HCT116 (cell line): ENCODE measurements around the gene NGEF. TPM values are rescaled to one million over a fixed set of nuclear protein-coding genes. Genes with fewer than 3 reads are reported as not detected.

Experiments used
- ATAC-seq: fragments of 200-7000 bp; cut with Tn5 transposase; 2 replicates; pipeline ENCODE4 v1.9.1; 2020; ENCODE audit warnings: mild to moderate bottlenecking, moderate library complexity
- BruUV-seq: library from RNA; stranded (reverse); fragments of 400-500 nt; replicated peaks from 2 replicates; lab custom pipeline; 2021; lab: Mats Ljungman, UMichigan
- CTCF ChIA-PET: fragments of 300-600 bp; sonication (Branson Sonifier 250); formaldehyde crosslinking; loops from one replicate; lab custom pipeline; 2021; ENCODE audit warnings: antibody characterized with exemption; lab: Charles Lee
- POLR2A ChIA-PET: fragments of 300-600, 350-600 bp; sonication (Branson Sonifier 250); formaldehyde crosslinking; loops from one replicate; lab custom pipeline; 2021; ENCODE audit warnings: antibody characterized with exemption; lab: Charles Lee
- RAD21 ChIA-PET, 2 experiments: fragments of 300-600 bp; sonication (Branson Sonifier 250); formaldehyde crosslinking; loops; one replicate each; lab custom pipeline; 2023; ENCODE audit warnings: low total read pairs in 2 of 2; ENCODE audit not compliant: uncharacterized antibody in 2 of 2, unreplicated experiment in 2 of 2, low non-redundant PET in 1 of 2; lab: Charles Lee
- DNase-seq: peaks from one replicate; pipeline ENCODE4 v3.0.0-alpha.2; 2010; ENCODE audit warnings: low read depth, low spot score
- H2AFZ ChIP-seq: fragments of 200-600 bp; shearing (Covaris generic), sonication (generic); 2 replicates; pipeline ENCODE4 v1.6.1; 2017; ENCODE audit warnings: low read depth, mixed run types, mixed read lengths, antibody characterized with exemption, low read length; ENCODE audit not compliant: poor library complexity, severe bottlenecking
- H3K27ac ChIP-seq: 2 replicates; pipeline ENCODE4 v1.5.1; 2012; ENCODE audit warnings: low read depth, low read length
- H3K27me3 ChIP-seq: fragments of 200-600 bp; sonication (generic); 2 replicates; pipeline ENCODE4 v1.6.1; 2016; ENCODE audit warnings: mixed run types, low read length, mixed read lengths; ENCODE audit not compliant: insufficient read depth
- H3K36me3 ChIP-seq, 2 experiments: fragments of 200-500 bp in 1 of 2; fragments of 200-600 bp in 1 of 2; sonication (Bioruptor generic) in 1 of 2; sonication (generic) in 1 of 2; 2 replicates each; pipeline versions ENCODE4 v1.5.1 to v1.6.1; 2014 to 2016; ENCODE audit warnings: low read length in 2 of 2, inconsistent platforms in 1 of 2, mixed read lengths in 1 of 2, mixed run types in 1 of 2; ENCODE audit not compliant: insufficient read depth in 2 of 2, control insufficient read depth in 1 of 2
- H3K4me1 ChIP-seq, 2 experiments: fragments of 200-600 bp in 1 of 2; sonication (generic) in 1 of 2; 2 replicates each; pipeline versions ENCODE4 v1.5.1 to v1.6.1; 2012 to 2017; ENCODE audit warnings: low read length in 2 of 2, inconsistent platforms in 1 of 2, mild to moderate bottlenecking in 1 of 2, mixed read lengths in 1 of 2, mixed run types in 1 of 2, moderate library complexity in 1 of 2; ENCODE audit not compliant: insufficient read depth in 2 of 2, control insufficient read depth in 1 of 2
- H3K4me2 ChIP-seq: fragments of 200-600 bp; sonication (generic); 2 replicates; pipeline ENCODE4 v1.6.1; 2017; ENCODE audit warnings: mixed run types, low read length, mixed read lengths
- H3K4me3 ChIP-seq, 2 experiments: fragments of 200-600 bp in 1 of 2; sonication (generic) in 1 of 2; replicated peaks in 1 of 2; 2 replicates each; pipeline ENCODE4 v1.5.1; 2011 to 2016; ENCODE audit warnings: low read length in 2 of 2, control low read depth in 1 of 2, low read depth in 1 of 2, mild to moderate bottlenecking in 1 of 2, mixed read lengths in 1 of 2, mixed run types in 1 of 2
- H3K79me2 ChIP-seq: fragments of 200-600 bp; sonication (generic); 2 replicates; pipeline ENCODE4 v1.6.1; 2017; ENCODE audit warnings: mild to moderate bottlenecking, mixed run types, low read length, moderate library complexity, mixed read lengths; ENCODE audit not compliant: insufficient read depth
- H3K9ac ChIP-seq: fragments of 200-600 bp; sonication (generic); 2 replicates; pipeline ENCODE4 v1.6.1; 2016; ENCODE audit warnings: low read length, mixed read lengths
- H3K9me2 ChIP-seq: fragments of 200-600 bp; sonication (generic), shearing (Covaris generic); 2 replicates; pipeline ENCODE4 v1.6.1; 2017; ENCODE audit warnings: mixed run types, mild to moderate bottlenecking, moderate library complexity; ENCODE audit not compliant: insufficient read depth
- H3K9me3 ChIP-seq, 2 experiments: fragments of 200-500 bp in 1 of 2; fragments of 200-600 bp in 1 of 2; sonication (Bioruptor generic) in 1 of 2; sonication (generic) in 1 of 2; 2 replicates each; pipeline ENCODE4 v1.6.1; 2014 to 2017; ENCODE audit warnings: low read length in 2 of 2, mixed read lengths in 2 of 2, inconsistent platforms in 1 of 2, low read depth in 1 of 2, mild to moderate bottlenecking in 1 of 2, mixed run types in 1 of 2, moderate library complexity in 1 of 2; ENCODE audit not compliant: control insufficient read depth in 1 of 2, insufficient read depth in 1 of 2
- H4K20me1 ChIP-seq: fragments of 200-600 bp; sonication (generic), shearing (Covaris generic); 2 replicates; pipeline ENCODE4 v1.6.1; 2017; ENCODE audit warnings: mixed run types, mild to moderate bottlenecking, moderate library complexity; ENCODE audit not compliant: insufficient read depth
- ATF3 ChIP-seq: IDR thresholded peaks from 2 replicates; pipeline ENCODE4 v1.6.1; 2012
- CBX3 ChIP-seq: IDR thresholded peaks from 2 replicates; pipeline ENCODE4 v1.6.1; 2012; ENCODE audit warnings: low read depth
- CEBPB ChIP-seq: IDR thresholded peaks from 2 replicates; pipeline ENCODE4 v1.6.1; 2012; ENCODE audit warnings: low read depth
- CTCF ChIP-seq, 3 experiments: fragments of 200-600 bp in 1 of 3; sonication (generic) in 1 of 3; IDR thresholded peaks in 2 of 3; conservative IDR thresholded peaks in 1 of 3; 2 replicates each; pipeline ENCODE4 v1.5.1; 2012 to 2017; ENCODE audit warnings: low read depth in 2 of 3, low read length in 2 of 3, antibody characterized with exemption in 1 of 3, borderline replicate concordance in 1 of 3, control low read depth in 1 of 3, mild to moderate bottlenecking in 1 of 3, mixed read lengths in 1 of 3, mixed run types in 1 of 3, moderate library complexity in 1 of 3; ENCODE audit not compliant: insufficient read depth in 1 of 3
- EGR1 ChIP-seq: IDR thresholded peaks from 2 replicates; pipeline ENCODE4 v1.6.1; 2012; ENCODE audit warnings: low read depth
- EZH2 ChIP-seq: fragments of 200-600 bp; sonication (generic); IDR thresholded peaks from 2 replicates; pipeline ENCODE4 v1.6.1; 2017; ENCODE audit warnings: antibody characterized with exemption, mixed run types
- EZH2phosphoT487 ChIP-seq: fragments of 200-600 bp; IDR thresholded peaks from 2 replicates; pipeline ENCODE4 v1.6.1; 2018; ENCODE audit warnings: antibody characterized with exemption, borderline replicate concordance
- JUND ChIP-seq: IDR thresholded peaks from 2 replicates; pipeline ENCODE4 v1.6.1; 2012
- POLR2A ChIP-seq: IDR thresholded peaks from 2 replicates; pipeline ENCODE4 v1.7.0; 2011; ENCODE audit warnings: borderline replicate concordance; ENCODE audit not compliant: insufficient read depth, insufficient read length; ENCODE audit errors: extremely low read depth
- RAD21 ChIP-seq: IDR thresholded peaks from 2 replicates; pipeline ENCODE4 v1.6.1; 2012; ENCODE audit warnings: low read depth, mild to moderate bottlenecking
- REST ChIP-seq: IDR thresholded peaks from 2 replicates; pipeline ENCODE4 v1.6.1; 2012; ENCODE audit warnings: low read depth
- SIN3A ChIP-seq: IDR thresholded peaks from 2 replicates; pipeline ENCODE4 v1.6.1; 2012; ENCODE audit warnings: low read depth
- SP1 ChIP-seq: IDR thresholded peaks from 2 replicates; pipeline ENCODE4 v1.6.1; 2012; ENCODE audit warnings: low read depth
- intact Hi-C: fragments of 100-400 bp; cut with micrococcal nuclease; formaldehyde crosslinking; loops from 2 replicates; pipeline ENCODE4 v1.10.0; 2022
- total RNA-seq: library from RNA; stranded (reverse); gene quantifications from one replicate; pipeline ENCODE4 v1.2.1, GENCODE V29; 2021; ENCODE audit not compliant: unreplicated experiment

The NGEF gene
- total RNA-seq, 1 experiment from 2014 or later, result 12.6 TPM

- peak overlapping the region; percentile 5; the same call in 1 of the 2 replicates for H3K9ac ChIP-seq
- H3K4me1 ChIP-seq, result peaks cover 36 to 49% of the 10 kb centered on the region in 2 experiments
- H2AFZ ChIP-seq, result no peak overlapping the region
- BruUV-seq, result no TSS peak
- no peaks in the 10 kb centered on the region; the same call in 1 of the 2 replicates for H3K27me3 ChIP-seq
- H3K79me2 ChIP-seq, result no peaks in the 10 kb centered on the region
- H3K36me3 ChIP-seq, result no peaks in the 10 kb centered on the region
- peak overlapping the region; percentile 70 for H3K4me2 ChIP-seq
- TF ChIP-seq REST (no peak), EZH2phosphoT487 (no peak)
- CTCF ChIA-PET, result no interaction called here
- intact Hi-C loops, result loop anchor here (1.0 to 5.0 kb wide), 3 partner anchors 47 to 270 kb away; partner anchors contain the start of gene ATG16L1
- ATAC-seq (no peak), DNase-seq (no peak)
- no peaks in the 10 kb centered on the region for H4K20me1 ChIP-seq
- no peaks in the 10 kb centered on the region for H3K9me2 ChIP-seq
- POLR2A ChIA-PET, result interaction anchor here (1.1 kb wide), 1 partner anchor 48 kb away, joined by 3 read pairs; no protein-coding TSS in a partner anchor
- no peak overlapping the region for H3K27ac ChIP-seq
- H3K4me3 ChIP-seq, result no peak overlapping the region; a peak in 1 of 4 replicates
- RAD21 ChIA-PET, result interaction anchor here (0.6 to 1.7 kb wide), 5 partner anchors 43 to 128 kb away, joined by 3 to 6 read pairs (median 3); no protein-coding TSS in a partner anchor
- H3K9me3 ChIP-seq, result 0 out of 4 replicates have a peak, but pooled peaks cover 0 to 4% of the 10 kb centered on the region in 2 experiments
Measured at GRCh38 chr2:232981356-232981755, 31.7 kb downstream of the NGEF start.

- ChIA-PET RAD21 (interaction anchor here (0.6 to 1.7 kb wide), 3 partner anchors 42 to 127 kb away, joined by 3 to 7 read pairs (median 6); no protein-coding TSS in a partner anchor), CTCF (interaction anchor here (1.1 to 1.8 kb wide), 2 partner anchors 48 to 128 kb away, joined by 4 to 12 read pairs; no protein-coding TSS in a partner anchor), POLR2A (interaction anchor here (1.1 kb wide), 1 partner anchor 48 kb away, joined by 3 read pairs; no protein-coding TSS in a partner anchor)
- no peak overlapping the region for H3K9ac ChIP-seq
- peak overlapping the region; percentile 70 for H3K4me2 ChIP-seq
- H3K4me3 ChIP-seq, result 0 out of 4 replicates have a peak overlapping the region, but pooled peaks of 1 of the 2 experiments have one; percentile 26
- no peak overlapping the region for H3K27ac ChIP-seq
- no peaks in the 10 kb centered on the region for H4K20me1 ChIP-seq
- no peaks in the 10 kb centered on the region for H3K79me2 ChIP-seq
- BruUV-seq, result no TSS peak
- intact Hi-C loops, result loop anchor here (1.0 to 5.0 kb wide), 3 partner anchors 48 to 271 kb away; partner anchors contain the start of gene ATG16L1
- H3K9me2 ChIP-seq, result no peaks in the 10 kb centered on the region
- no peaks in the 10 kb centered on the region for H3K9me3 ChIP-seq
- no peak overlapping the region for H2AFZ ChIP-seq
- DNase-seq, result no peak
- peaks cover 36 to 49% of the 10 kb centered on the region in 2 experiments for H3K4me1 ChIP-seq
- ATAC-seq, result peak; percentile 20; the same call in 1 of the 2 replicates
- no peaks in the 10 kb centered on the region for H3K36me3 ChIP-seq
- H3K27me3 ChIP-seq, result no peaks in the 10 kb centered on the region; the same call in 1 of the 2 replicates
- TF ChIP-seq ATF3 (no peak), EZH2 (no peak), POLR2A (no peak), CBX3 (no peak), EZH2phosphoT487 (no peak), EGR1 (no peak), SP1 (no peak), CEBPB (no peak), RAD21 (no peak), SIN3A (no peak), CTCF (IDR thresholded peaks at IDR 0.05 in 2 of 3, conservative IDR thresholded peaks at IDR 0.05 in 1 of 3; ENCODE audit: borderline replicate concordance in 1 of 3, insufficient read depth in 1 of 3, low read depth in 2 of 3, low read length in 2 of 3) (no peak), JUND (no peak)
Measured at GRCh38 chr2:232980683-232981082, 32.4 kb downstream of the NGEF start.
